IMR-90 (cell line): ENCODE measurements around the gene MAB21L2. TPM values are rescaled to one million over a fixed set of nuclear protein-coding genes. Genes with fewer than 3 reads are reported as not detected.

Source experiments
- ATAC-seq: fragments of 200-7000 bp; cut with Tn5 transposase; 2 replicates; pipeline ENCODE4 v1.9.1; 2020; ENCODE audit warnings: low read depth, mild to moderate bottlenecking, moderate library complexity
- BruUV-seq: library from RNA; stranded (reverse); fragments of 400-500 nt; replicated peaks from 2 replicates; lab custom pipeline; 2021; lab: Mats Ljungman, UMichigan
- CTCF ChIA-PET: fragments of 300-600 bp; formaldehyde crosslinking; extraction: SDS; loops from one replicate; lab custom pipeline; 2021; ENCODE audit warnings: antibody characterized with exemption; lab: Yijun Ruan, JAX
- POLR2A ChIA-PET: fragments of 300-600 bp; sonication (Branson Sonifier 250); formaldehyde crosslinking; loops from one replicate; lab custom pipeline; 2022; ENCODE audit warnings: antibody characterized with exemption; ENCODE audit not compliant: unreplicated experiment; lab: Charles Lee
- DNase-seq: peaks from one replicate; pipeline ENCODE4 v3.0.0; 2013
- H2AFZ ChIP-seq: replicated peaks from 2 replicates; pipeline ENCODE3; 2013; ENCODE audit warnings: low read length, mild to moderate bottlenecking; ENCODE audit not compliant: poor library complexity
- H2AK5ac ChIP-seq: 2 replicates; pipeline ENCODE4 v1.6.1; 2013; ENCODE audit warnings: low read depth, low read length, inconsistent platforms
- H2AK9ac ChIP-seq: replicated peaks from 2 replicates; pipeline ENCODE3; 2013; ENCODE audit warnings: mild to moderate bottlenecking, low read depth, low read length, moderate library complexity; ENCODE audit not compliant: poor library complexity
- H2BK120ac ChIP-seq: 2 replicates; pipeline ENCODE4 v1.6.1; 2013; ENCODE audit warnings: low read depth, low read length, inconsistent platforms
- H2BK15ac ChIP-seq: 3 replicates; pipeline ENCODE4 v1.6.1; 2013; ENCODE audit warnings: low read depth, low read length, inconsistent platforms
- H2BK20ac ChIP-seq: 2 replicates; pipeline ENCODE4 v1.6.1; 2013; ENCODE audit warnings: low read depth, mild to moderate bottlenecking, inconsistent platforms, low read length, moderate library complexity
- H2BK5ac ChIP-seq: 2 replicates; pipeline ENCODE4 v1.6.1; 2013; ENCODE audit warnings: mild to moderate bottlenecking, low read depth, low read length, inconsistent platforms; ENCODE audit not compliant: poor library complexity, severe bottlenecking
- H3K14ac ChIP-seq: replicated peaks from 2 replicates; pipeline ENCODE4 v1.6.1; 2013; ENCODE audit warnings: low read depth, low read length, inconsistent platforms
- H3K18ac ChIP-seq: 2 replicates; pipeline ENCODE4 v1.6.1; 2013; ENCODE audit warnings: low read depth, low read length, control low read depth
- H3K23ac ChIP-seq: 2 replicates; pipeline ENCODE4 v1.6.1; 2013; ENCODE audit warnings: low read depth, low read length, inconsistent platforms
- H3K27ac ChIP-seq: 2 replicates; pipeline ENCODE4 v1.5.1; 2013; ENCODE audit warnings: mild to moderate bottlenecking, control low read depth, low read length; ENCODE audit not compliant: insufficient read depth
- H3K27me3 ChIP-seq: 2 replicates; pipeline ENCODE4 v1.6.1; 2013; ENCODE audit warnings: low read length; ENCODE audit not compliant: control insufficient read depth, insufficient read depth
- H3K36me3 ChIP-seq: 2 replicates; pipeline ENCODE4 v1.6.1; 2013; ENCODE audit warnings: low read length, mixed read lengths; ENCODE audit not compliant: control insufficient read depth, insufficient read depth
- H3K4ac ChIP-seq: 2 replicates; pipeline ENCODE4 v1.6.1; 2013; ENCODE audit warnings: low read depth, low read length, inconsistent platforms
- H3K4me1 ChIP-seq: 2 replicates; pipeline ENCODE4 v1.6.1; 2013; ENCODE audit warnings: low read length, mixed read lengths; ENCODE audit not compliant: control insufficient read depth, insufficient read depth
- H3K4me2 ChIP-seq: 2 replicates; pipeline ENCODE4 v1.6.1; 2013; ENCODE audit warnings: low read depth, mild to moderate bottlenecking, control low read depth, low read length, moderate library complexity
- H3K4me3 ChIP-seq: 2 replicates; pipeline ENCODE4 v1.5.1; 2013; ENCODE audit warnings: low read depth, mild to moderate bottlenecking, control low read depth, low read length, moderate library complexity; ENCODE audit not compliant: insufficient read depth
- H3K56ac ChIP-seq: 2 replicates; pipeline ENCODE4 v1.6.1; 2013; ENCODE audit warnings: low read length, inconsistent platforms; ENCODE audit not compliant: insufficient read depth; ENCODE audit errors: extremely low read depth
- H3K79me1 ChIP-seq, 2 experiments: 2 replicates each; pipeline ENCODE4 v1.6.1; 2013; ENCODE audit warnings: low read length in 2 of 2, inconsistent platforms in 1 of 2, low read depth in 1 of 2
- H3K9ac ChIP-seq: 2 replicates; pipeline ENCODE4 v1.6.1; 2013; ENCODE audit warnings: low read depth, low read length, control low read depth
- H3K9me1 ChIP-seq: 2 replicates; pipeline ENCODE4 v1.6.1; 2013; ENCODE audit warnings: low read length, inconsistent platforms; ENCODE audit not compliant: insufficient read depth
- H3K9me3 ChIP-seq: 2 replicates; pipeline ENCODE4 v1.6.1; 2013; ENCODE audit warnings: low read length; ENCODE audit not compliant: control insufficient read depth, insufficient read depth
- H4K20me1 ChIP-seq: 2 replicates; pipeline ENCODE4 v1.6.1; 2013; ENCODE audit warnings: low read length, inconsistent platforms; ENCODE audit not compliant: insufficient read depth
- H4K5ac ChIP-seq: 2 replicates; pipeline ENCODE4 v1.6.1; 2013; ENCODE audit warnings: mild to moderate bottlenecking, low read depth, low read length, control low read depth
- H4K8ac ChIP-seq, 2 experiments: 2 replicates each; pipeline ENCODE4 v1.6.1; 2013; ENCODE audit warnings: low read depth in 2 of 2, low read length in 2 of 2, control low read depth in 1 of 2, inconsistent platforms in 1 of 2
- H4K91ac ChIP-seq: 2 replicates; pipeline ENCODE4 v1.6.1; 2013; ENCODE audit warnings: low read depth, low read length, inconsistent platforms; ENCODE audit not compliant: insufficient read depth
- CEBPB ChIP-seq: IDR thresholded peaks from 2 replicates; pipeline ENCODE4 v1.6.1; 2012; ENCODE audit warnings: low read depth, low read length, improper control_type of control experiment
- USF2 ChIP-seq: fragments of 150-350 bp; IDR thresholded peaks from 2 replicates; pipeline ENCODE4 v1.6.1; 2017; ENCODE audit warnings: mild to moderate bottlenecking, antibody characterized with exemption, low read length, low read depth
- WGBS, 2 experiments: methylation state at CpG; one replicate each; pipeline versions ENCODE4 v1.1.5 to v1.1.7; 2013; ENCODE audit warnings: missing lambda C conversion rate in 2 of 2; ENCODE audit not compliant: insufficient read length in 1 of 2; ENCODE audit errors: extremely low coverage in 2 of 2; 5-methylcytosine and 5-hydroxymethylcytosine counted together
- dilution Hi-C: fragments of 300-500 bp; cut with HindIII; formaldehyde crosslinking; loops from one replicate; pipeline ENCODE4 v1.14.3; 2018; ENCODE audit warnings: low sequenced_read_pairs; ENCODE audit not compliant: unreplicated experiment
- in situ Hi-C: fragments of 300-500 bp; cut with MboI; formaldehyde crosslinking; loops from 3 replicates; pipeline ENCODE4 v1.14.3; 2019; ENCODE audit warnings: low sequenced_read_pairs, inconsistent platforms, mixed read lengths
- intact Hi-C: fragments of 100-400 bp; cut with micrococcal nuclease; formaldehyde crosslinking; loops from 2 replicates; pipeline ENCODE4 v1.10.0; 2022
- polyA plus RNA-seq, 3 experiments: library from polyadenylated mRNA; depleted of rRNA; stranded (reverse); fragments of >200 nt; gene quantifications; 2 replicates each; pipeline ENCODE4 v1.2.3, GENCODE V29; 2012; ENCODE audit warnings: low replicate concordance in 1 of 3
- total RNA-seq: library from RNA; depleted of rRNA; stranded (reverse); fragments of >200 nt; gene quantifications from 2 replicates; pipeline ENCODE4 v1.2.3, GENCODE V29; 2012

Gene MAB21L2
- total and polyA plus RNA-seq, 2 of the 4 experiments (the other 2 are of a cell fraction), result 7.6 to 12.0 TPM

DNA sequence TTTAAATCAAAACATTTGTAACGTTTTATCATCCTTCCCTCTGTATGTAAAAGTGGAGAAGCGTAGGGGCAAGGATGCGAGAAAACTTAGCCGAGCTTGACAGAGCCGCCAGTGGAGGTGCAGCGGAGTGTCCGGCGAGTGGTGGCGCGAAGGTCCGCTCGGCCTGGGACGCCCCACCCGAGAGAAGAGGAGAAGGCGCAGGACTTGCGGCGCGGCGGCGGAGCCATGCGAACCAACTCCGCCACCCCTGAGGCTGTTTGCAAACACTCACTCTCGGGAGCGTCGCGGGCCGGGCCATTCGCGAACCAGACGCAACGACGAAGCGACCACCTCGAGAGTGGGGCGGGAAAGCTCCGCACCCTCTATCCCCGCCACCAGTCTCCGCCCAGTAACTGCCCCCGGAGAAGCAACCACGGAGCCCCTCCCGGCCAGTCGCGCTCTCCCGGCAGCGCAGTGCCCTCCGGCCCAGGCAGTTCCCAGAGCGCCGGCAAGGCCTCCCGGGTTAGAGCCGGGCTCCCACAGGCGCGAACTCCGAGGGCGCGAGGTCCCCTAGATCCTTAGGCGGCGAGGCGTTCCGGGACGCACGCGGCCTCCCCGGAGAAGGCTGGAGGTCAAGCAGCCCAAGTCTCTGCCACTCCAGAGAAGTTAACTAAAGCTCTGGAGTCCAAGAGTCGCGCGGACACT lies 2.3 kb upstream of the MAB21L2 start:
- 0 out of 2 replicates have a peak, but pooled peaks cover 2% of the 10 kb centered on the region for H3K4me1 ChIP-seq
- dilution Hi-C loops, result no loop called here
- peak overlapping the region; percentile 83 for H3K23ac ChIP-seq

More for the DNA sequence above, 2.3 kb upstream of the MAB21L2 start:
- peak overlapping the region; percentile 82 for H2BK120ac ChIP-seq
- H3K4me2 ChIP-seq, result peak overlapping the region; percentile 79
- H3K4me3 ChIP-seq, result peak overlapping the region; percentile 49
- H4K8ac ChIP-seq, result peak overlapping the region; percentile 77 to 82; a peak in 3 of 4 replicates
- peak overlapping the region; percentile 53; the same call in 1 of the 2 replicates for H4K91ac ChIP-seq
- ATAC-seq (peak; percentile 38), DNase-seq (peak; percentile 43)
- H2AK5ac ChIP-seq, result no peak overlapping the region
- peak overlapping the region; percentile 2 for H2AK9ac ChIP-seq
- H3K27ac ChIP-seq, result peak overlapping the region; percentile 70
- peaks cover 2% of the 10 kb centered on the region; the same call in 1 of the 2 replicates for H3K9me1 ChIP-seq
- BruUV-seq, result no TSS peak
- CTCF ChIA-PET, result interaction anchor here (1.0 to 1.5 kb wide), 2 partner anchors 20 to 282 kb away, joined by 3 to 4 read pairs; no protein-coding TSS in a partner anchor
- H3K14ac ChIP-seq, result peak overlapping the region; percentile 50; the same call in 1 of the 2 replicates
- H4K5ac ChIP-seq, result peak overlapping the region; percentile 55; the same call in 1 of the 2 replicates
- H2BK15ac ChIP-seq, result peak overlapping the region; percentile 24; the same call in 1 of the 3 replicates
- no peak overlapping the region; the same call in 1 of the 2 replicates for H3K56ac ChIP-seq
- POLR2A ChIA-PET, result no interaction called here
- H3K79me1 ChIP-seq, result peaks cover 0 to 13% of the 10 kb centered on the region in 2 experiments; a peak in 2 of 4 replicates
- H3K9me3 ChIP-seq, result no peaks in the 10 kb centered on the region
- peak overlapping the region; percentile 54 for H3K18ac ChIP-seq
- no peak for TF ChIP-seq CEBPB
- TF ChIP-seq USF2, result no peak
- peak overlapping the region; percentile 58 for H3K4ac ChIP-seq
- H2AFZ ChIP-seq, result peak overlapping the region; percentile 91
- H3K27me3 ChIP-seq, result no peaks in the 10 kb centered on the region
- in situ Hi-C loops (loop anchor here (10.0 kb wide), 1 partner anchor 575 kb away; no protein-coding TSS in a partner anchor), intact Hi-C loops (loop anchor here (5.0 kb wide), 4 partner anchors 192 to 582 kb away; no protein-coding TSS in a partner anchor)
- H2BK5ac ChIP-seq, result peak overlapping the region; percentile 53
- H3K36me3 ChIP-seq, result no peaks in the 10 kb centered on the region
- 0% methylated on average over 5 of the region's 66 CpGs; no CpG with 5 or more reads in 1 of the 2 experiments for WGBS, 2 experiments
- peak overlapping the region; percentile 67 for H3K9ac ChIP-seq
- no peaks in the 10 kb centered on the region for H4K20me1 ChIP-seq
- H2BK20ac ChIP-seq, result peak overlapping the region; percentile 14; the same call in 1 of the 2 replicates
